NCI-H446 treated with DMSO at 0.1 percent for 48 hours (cell line): ENCODE measurements around the gene GATA1.
A peak's percentile ranks its signal among the peaks of the same experiment; 100 is the strongest.

ENCODE experiments used
- DNase-seq: peaks from one replicate; lab custom pipeline; 2025; lab: John Stamatoyannopoulos, UW

Gene GATA1

DNA sequence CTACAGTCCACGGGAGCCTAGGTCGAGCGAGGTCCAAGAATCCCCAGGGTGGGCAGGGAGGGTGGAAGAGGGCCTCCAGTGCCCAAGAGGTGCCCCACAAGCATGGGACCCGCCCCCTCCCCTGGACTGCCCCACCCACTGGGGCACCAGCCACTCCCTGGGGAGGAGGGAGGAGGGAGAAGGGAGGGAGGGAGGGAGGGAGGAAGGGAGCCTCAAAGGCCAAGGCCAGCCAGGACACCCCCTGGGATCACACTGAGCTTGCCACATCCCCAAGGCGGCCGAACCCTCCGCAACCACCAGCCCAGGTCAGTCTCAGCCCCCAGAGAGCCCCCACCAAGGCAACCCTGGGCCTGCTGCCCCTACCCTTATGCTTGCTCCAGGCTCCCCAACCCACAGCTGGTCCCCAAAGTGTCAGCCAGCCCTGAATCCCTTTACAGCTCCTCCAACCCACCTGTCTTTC is at the start of gene GATA1:
TSS of gene GATA1 (plus strand) at position 250 of the 460 bp plus-strand sequence. CDS start 4,520 bp downstream, outside the sequence.
- no peak for DNase-seq

DNA sequence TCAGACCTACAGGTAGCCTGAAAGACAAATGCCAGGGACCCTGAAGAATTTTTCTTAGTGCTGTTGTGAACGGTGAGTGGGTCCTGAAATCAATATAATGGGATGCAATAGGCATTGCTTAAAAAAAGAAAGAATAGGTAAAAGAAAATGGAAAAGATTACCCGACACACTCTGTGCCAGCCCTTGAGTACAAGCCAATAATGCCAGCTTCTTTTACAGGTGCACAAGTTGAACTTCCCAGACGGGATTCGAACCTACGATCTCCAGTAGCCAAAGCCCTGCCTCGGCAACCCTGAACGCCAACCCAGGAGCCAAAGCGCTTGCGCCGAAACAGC is 49.5 kb upstream of the GATA1 start:
- DNase-seq, result no peak

DNA sequence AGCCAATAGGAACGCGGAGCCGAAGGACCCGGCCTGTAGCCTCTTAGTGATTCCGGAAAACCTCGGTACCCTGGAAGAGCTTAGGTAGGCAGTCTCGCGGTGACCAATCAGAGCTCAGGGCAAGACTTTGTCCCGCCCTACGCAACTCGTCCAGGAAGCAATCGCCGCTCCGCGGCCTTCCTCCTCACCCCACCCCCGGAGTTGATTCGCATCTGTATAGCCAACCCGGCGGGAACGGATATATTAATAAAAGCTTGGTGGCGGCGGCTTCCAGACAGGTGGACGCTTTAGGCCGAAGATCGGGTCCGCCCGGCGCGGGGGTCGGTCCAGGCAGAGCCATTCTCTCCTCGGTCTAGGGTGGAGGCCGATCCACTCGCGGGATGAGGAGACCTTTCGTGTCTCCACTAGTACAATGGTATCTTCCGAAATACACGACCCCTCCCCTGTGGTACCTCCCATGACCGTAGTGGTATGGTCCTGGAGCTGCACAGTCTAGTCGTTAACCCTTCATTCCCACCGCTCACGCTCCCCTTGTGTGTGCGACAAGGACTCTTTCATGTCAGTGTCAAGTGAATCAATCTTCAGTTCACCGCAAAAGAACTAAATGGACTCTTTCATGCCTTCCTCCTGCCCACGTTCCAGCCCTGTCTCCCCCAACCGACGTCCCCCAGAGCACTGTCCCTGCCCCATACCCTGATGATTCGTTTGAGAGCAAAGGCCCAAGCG is 49.0 kb upstream of the GATA1 start:
- peak; percentile 95 for DNase-seq

DNA sequence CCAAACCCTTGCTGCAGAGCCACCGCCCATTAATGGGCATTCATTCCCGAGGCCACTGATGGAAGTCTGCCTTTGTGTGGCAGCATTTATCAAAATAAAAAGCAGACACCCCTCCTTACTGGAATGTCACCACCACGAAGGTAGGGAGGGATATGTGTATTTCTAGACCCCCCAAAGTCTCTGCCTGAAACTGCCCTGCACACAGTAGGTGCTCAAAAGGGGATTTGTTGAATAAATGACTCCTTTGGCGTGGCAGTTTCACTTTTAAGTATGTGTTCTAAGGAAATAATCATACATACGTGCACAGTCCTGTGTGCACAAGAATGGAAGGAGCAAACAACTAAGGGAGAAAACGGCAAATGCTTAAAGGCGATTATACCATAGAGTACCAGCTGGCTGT is 48.5 kb upstream of the GATA1 start:
- DNase-seq, result no peak

DNA sequence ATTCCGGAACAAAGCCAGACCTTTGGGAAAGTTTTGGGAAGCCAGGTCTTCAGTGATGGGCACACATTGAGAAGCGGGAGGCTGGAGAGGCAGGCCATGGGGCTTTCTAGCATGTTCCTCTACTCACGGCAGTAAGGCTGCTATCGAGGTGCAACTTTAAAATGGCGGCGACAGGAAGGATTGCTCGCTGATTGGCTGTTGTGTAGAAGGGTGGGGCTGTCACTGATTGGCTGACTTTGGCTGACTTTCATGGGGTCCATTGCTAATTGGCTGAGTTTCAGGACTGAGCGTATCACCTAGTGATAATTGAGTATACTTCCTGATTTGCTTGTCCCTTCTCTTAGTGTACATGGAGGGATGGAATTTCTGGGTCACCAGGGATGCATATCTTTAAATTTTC is 44.6 kb upstream of the GATA1 start:
- no peak for DNase-seq

DNA sequence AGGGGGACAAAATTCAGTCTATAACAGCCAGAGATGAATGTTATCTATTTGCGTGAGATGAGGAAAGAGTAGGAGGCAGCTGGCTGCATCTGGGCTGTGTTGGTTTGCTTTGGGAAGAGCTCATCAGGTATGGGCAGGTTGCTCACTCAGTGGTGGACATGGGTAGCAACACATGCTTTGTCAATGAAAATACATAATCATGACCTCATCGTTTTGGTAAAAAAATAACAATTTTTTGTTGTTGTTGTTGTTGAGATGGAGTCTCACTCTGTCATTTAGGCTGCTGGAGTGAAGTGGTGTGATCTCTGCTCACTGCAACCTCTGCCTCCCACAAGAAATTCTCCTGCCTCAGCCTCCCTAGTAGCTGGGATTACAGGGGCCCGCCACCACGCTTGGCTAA is 41.2 kb upstream of the GATA1 start:
- DNase-seq, result no peak

DNA sequence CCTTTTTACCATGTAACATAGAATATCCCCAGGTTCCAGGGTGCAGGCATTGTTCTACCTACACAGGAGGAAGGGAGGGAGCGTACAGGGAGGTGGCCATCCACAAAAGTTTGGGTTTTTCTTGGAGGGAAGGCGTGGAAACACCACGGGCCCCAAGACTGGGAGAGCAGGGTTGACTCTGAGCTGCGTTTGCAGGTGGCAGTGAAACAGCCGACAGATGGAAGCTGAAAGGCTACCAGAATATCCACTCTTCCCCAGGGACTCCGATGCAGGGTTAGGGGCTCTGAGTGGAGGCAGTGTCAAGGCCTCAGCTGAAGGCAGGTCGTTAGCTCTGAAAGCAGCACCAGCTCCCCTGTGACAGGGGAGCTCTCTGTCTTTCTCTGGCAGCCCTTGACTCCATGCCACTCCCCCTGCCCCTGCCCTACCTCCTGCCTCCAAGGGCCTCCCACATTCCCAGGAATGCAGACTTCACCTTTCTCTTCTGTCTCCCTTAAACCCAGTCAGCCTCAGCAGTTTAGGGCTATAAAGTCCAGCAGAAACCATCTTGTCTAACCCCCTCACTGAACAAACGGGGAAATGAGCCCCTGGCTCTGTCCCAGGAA is 38.9 kb upstream of the GATA1 start:
- DNase-seq, result no peak

DNA sequence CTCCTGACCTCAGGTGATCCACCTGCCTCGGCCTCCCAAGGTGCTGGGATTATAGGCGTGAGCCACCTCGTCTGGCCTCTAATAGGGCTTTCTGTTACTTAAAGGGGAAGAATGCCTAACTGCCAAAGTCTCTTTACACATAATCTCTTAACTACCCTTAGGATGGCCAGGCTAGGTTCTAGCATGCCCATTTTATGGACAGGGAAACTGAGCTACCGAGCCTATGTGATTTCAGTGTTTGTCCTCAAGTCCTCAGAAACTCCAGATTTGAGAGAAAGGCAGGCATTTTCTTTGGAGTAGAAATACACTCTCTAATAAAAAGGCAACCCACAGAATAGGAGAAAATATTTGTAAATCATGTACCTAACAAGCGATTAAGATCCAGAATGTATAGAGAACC is 37.2 kb upstream of the GATA1 start:
- DNase-seq, result no peak

DNA sequence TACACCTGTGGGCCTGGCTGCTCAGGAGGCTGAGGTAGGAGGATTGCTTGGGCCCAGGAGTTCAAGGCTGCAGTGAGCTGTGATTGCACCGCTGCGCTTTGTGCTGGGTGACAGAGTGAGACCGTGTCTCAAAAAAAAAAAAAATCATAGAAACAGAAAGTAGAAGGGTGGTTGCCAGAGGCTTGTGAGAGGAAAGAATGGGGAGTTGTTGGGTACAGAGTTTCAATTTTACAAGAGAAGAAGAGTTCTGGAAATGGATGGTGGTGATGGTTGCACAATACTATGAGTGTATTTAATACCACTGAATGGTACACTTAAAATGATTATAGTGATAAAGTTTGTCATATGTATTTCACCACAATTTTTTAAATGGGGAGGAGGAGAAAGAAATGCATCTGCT is 35.0 kb upstream of the GATA1 start:
- no peak for DNase-seq

DNA sequence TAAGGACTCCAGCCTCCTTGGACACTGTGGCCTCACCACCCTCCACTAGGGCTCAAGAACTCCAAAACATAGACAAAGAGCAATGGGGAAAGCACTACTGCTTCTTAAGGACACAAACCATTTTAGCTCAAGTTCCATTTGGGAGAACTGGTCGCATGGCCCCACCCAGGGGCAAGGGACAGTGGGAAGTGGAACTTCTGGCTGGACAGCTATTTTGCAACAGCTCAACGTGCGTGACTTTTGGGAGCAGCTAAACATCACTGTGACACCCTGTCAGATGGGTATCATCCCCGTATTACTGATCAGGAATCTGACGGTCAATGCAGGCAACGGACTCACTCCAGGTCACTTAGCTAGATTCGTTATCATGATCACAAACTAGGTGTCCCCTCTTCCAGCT is 33.9 kb upstream of the GATA1 start:
- no peak for DNase-seq

DNA sequence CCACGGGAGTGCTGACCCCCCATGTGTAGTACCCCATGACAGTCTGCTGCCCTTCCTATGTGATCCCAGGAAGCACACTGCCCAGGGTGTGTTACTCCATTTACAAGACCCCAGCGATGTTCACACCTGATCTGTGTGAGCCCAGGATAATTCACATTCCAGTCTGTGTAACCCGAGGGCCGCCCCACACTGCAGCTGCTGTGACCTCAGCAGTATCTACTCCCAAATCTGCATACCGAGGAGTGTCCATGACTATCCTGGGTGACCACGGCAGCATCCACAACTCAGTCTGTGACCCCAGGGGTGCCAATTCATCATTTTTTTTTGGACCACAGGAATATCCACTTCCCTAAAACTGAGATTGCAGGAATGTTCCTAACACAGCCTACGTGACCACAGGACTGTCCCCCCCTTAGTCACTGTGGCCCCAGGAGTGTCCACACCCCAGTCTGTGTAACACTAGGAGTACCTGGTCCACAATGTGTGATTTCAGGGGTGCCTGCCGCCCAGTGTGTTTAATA is 32.6 kb upstream of the GATA1 start:
- DNase-seq, result no peak

DNA sequence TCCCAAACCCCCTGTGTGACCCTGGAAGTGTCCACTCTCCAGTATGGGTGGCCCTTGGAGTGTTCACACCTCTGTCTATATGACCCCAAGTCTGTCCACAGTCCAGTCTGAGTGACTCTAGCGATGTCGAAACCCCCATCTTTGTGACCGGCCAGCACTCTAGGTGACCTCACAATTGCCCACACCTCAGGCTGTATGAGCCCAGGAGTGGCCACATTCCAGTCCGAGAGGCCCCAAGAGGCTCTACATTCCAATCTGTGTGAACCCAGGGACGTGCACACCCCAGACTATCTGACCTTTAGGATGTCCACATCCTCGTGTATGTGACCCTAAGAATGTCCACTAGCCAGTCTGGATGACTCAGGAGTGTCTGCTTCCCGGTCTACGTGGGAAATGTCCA is 32.2 kb upstream of the GATA1 start:
- no peak for DNase-seq

DNA sequence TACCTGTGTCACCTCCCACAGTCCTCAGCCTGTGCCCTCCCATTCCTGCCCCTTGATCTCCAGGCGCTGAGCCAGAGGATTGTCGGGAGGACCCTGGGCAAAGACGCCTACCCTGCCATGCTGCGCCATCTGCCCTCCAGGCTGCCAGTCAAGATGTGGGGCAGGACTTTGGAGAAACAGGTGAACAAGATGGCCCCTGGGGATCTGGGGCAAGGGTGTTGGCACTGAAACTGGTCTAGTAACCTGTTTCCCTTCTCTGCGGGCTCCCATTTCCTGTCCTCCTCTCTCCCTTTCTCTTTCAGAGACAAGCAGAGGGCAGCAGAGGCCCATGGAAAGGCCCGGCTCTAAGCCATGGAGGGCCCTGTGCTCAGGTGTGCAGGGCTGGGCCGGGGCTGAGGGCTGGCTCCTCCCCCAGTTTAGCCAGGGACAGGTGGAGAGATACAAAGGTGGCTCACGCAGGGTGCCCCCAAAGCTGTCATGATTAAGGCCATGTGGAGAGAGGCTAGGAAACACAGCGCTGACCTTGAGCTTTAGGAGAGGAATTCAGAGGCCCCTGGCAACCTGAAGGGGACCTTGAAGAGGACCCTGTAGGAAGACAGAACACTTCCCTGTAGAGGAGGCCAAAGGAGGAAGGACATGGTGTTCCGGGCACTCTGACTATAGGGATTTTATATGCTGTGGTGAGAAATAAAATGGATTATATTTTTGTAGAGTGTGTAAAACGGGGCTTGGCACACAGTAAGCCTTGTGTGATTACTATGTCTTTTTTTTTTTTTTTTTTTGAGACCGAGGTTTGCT is 24.5 kb upstream of the GATA1 start, which contains the start of gene GLOD5:
TSS of gene GLOD5 (plus strand) at position 74 of the 798 bp plus-strand sequence. CDS start at position 118, 44 bp downstream.
- DNase-seq, result no peak

DNA sequence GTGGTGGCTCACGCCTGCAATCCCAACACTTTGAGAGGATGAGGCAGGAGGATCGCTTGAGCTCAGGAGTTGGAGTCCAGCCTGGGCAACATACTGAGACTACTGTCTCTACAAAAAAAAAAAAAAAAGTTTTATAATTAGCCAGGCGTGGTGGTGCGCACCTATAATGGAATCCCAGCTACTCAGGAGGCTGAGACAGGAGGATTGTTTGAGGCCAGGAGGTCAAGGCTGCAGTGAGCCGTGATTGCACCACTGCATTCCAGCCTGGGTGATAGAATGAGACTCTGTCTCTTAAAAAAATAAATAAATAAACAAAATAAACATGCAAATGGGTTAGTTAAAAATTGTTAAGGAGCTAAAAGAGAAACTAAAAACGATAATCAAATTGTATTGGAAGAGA is 17.2 kb upstream of the GATA1 start:
- DNase-seq, result no peak

DNA sequence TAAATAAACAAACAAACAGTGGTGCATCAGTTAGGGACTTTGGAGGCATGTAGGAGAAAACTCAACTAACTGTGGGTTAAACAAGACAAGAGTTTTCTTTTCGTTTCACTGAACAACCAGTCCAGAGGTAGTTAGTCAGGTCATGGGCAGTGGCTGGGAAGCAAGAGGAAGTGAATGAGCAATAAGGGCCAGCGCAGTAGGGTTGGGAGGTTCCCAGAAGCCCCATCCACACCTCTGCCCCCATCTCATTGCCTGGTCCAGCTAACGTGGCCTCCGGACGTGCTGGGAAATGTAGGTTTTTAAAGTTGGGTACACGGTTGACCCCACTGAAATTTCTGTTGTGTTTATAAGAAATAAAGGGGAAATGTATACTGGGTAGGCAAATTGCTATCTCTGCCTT is 16.1 kb upstream of the GATA1 start:
- DNase-seq, result no peak

DNA sequence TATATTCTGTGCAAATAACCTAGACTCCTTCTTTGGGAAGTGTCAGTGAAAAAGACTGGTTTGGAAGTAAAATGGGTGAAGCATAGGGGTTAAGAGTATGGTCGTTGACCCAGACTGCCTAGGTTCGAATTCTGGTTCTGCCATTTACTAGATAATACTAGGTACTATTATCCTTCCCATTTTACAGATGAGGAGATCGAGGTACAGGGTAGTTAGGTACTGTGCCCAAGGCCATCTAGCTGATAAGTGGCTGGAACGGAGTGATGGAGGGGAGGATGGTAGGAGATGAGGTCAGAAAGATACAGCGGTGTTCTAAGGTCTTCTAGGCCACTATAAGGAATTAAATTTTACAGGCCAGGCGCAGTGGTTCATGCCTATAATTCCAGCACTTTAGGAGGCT is 13.8 kb upstream of the GATA1 start:
- no peak for DNase-seq

DNA sequence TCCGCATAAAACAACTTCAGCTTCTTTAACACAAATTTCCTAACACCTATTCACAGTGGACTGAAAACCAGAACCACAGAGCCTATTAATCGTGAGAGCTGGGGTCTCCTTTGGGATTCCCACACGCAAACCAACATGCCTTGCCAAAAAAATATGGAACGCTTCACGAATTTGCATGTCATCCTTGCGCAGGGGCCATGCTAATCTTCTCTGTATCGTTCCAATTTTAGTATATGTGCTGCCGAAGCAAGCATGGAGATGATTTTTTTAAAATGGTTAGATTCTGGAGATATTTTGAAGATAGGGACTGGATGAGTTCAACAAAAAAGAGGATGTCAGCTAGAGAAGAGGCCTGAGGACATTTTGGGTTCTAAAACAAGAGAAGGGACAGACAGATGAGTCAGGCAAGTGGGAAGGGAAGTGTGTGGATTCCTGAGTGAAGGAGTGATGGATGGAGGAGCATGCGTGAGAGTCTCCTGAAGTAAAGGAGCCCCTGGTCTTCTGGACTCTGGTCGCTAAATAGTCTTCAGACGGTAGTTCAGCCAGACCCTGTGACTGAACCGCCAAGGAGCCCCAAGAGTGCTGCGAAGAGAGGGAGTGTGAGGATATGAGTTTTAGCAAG is 9.5 kb upstream of the GATA1 start:
- no peak for DNase-seq

DNA sequence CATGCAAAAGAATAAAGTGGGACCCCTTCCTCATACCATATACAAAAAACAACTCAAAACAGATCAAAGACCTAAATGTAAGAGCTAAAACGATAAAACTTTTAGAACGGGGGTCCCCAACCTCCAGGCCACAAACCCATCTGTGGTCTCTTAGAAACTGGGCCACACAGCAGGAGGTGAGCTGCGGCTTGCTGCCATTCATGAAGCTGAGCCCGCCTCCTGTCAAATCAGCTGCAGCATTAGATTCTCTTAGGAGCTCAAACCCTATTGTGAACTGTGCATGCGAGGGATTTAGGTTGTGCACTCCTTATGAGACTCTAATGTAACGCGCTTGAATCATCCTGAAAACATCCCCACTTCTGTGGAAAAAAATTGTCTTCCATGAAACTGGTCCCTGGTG is 7.0 kb upstream of the GATA1 start:
- no peak for DNase-seq

DNA sequence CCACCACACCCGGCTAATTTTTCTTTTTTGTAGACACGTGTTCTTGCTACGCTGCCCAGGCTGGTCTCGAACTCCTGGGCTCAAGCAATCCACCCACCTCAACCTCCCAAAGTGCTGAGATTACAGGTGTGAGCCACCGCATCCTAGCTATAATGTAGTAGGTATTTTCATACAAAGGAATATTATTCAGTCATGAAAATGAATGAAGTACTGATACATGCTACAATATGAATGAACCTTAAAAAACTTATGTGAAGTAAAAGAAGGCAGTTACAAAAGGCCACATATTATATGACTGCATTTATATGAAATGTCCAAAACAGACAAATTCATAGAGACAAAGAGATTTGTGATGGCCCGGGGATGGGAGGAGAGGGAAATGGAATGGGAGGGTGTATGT is 4.7 kb upstream of the GATA1 start:
- DNase-seq, result no peak

DNA sequence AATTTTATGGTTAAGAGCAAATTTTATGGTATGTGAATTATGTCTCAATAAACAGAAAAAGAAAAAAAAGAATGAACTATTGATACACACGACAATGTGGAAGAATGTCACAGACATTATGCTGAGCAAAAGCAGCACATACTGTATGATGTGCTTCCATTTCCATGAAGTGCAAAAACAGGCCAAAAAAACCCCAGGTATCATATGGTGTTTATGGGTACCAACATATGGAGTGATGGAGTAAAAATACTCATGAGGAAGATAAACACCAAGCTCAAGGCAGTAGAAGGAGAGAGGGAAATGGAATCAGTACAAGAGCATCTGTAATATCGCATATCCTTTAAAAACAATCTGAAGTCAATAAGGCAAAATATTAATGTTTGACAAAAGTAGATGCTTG is 4.2 kb upstream of the GATA1 start:
- DNase-seq, result no peak

DNA sequence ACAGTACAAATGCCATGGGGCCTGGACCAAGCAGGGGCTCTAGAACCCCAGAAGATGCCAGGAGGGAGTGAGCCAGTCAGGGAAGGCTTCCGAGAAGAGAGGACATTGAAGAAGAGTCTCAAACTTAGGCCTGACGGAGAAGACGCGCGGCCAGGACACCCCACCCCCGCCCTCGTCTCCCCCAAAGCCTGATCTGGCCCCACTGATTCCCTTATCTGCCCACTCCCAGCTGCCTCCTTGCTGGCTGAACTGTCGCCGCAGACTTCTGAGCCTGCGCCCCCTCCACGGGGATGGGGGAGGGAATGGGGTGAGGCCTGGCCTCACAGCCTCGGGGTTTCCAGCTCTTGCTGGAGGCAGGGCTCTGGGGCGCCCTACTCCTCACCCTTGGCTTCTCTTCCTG is 3.6 kb upstream of the GATA1 start:
- DNase-seq, result no peak

DNA sequence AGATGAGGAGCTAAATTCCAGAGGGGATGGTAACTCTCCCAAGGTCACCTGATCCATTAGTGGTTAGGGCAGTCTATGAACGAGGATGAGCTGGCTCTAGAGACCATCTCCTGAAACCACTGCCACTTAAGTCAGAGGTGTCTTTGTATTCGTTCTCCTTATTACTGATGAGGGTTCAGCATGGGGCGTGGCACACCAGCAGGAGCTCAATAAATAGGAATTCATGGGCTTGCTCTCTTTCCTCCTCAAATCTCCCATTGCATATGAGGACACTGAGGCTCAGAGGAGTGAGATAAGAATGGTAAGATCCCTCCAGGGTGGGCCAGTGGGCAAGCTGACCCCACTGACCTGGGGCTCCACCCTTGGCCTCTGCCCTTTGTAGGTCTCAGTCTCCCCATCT is 1.7 kb upstream of the GATA1 start:
- no peak for DNase-seq

DNA sequence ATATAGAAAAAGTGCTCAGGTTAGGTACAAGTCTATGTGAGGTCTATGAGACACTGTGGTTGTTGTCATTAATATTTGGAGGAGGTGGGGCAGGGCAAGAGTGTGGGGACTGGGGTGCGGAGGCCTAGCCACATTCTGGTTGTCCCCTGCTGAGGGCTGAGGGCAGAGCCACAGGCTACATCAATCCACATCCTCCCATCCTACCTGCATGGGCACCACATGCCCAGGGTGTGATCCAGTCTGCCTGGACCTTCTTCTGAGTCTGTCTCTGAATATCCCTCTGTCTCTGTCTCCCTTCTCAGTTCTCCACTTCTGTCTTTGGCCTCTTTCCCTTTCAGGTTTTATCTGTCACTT is 1.2 kb upstream of the GATA1 start:
- no peak for DNase-seq
